HepG2 (cell line): ENCODE results near the gene VAV2. TPM values are rescaled to one million over a fixed set of nuclear protein-coding genes. Genes with fewer than 3 reads are reported as not detected.

ENCODE experiments used
- BHLHE40 ChIP-seq: IDR thresholded peaks from 2 replicates; pipeline ENCODE4 v1.6.1; 2011; ENCODE audit warnings: low read length, improper control_type of control experiment
- BRCA1 ChIP-seq: sonication (generic); formaldehyde crosslinking; IDR thresholded peaks from 2 replicates; pipeline ENCODE4 v1.4.0; 2020; ENCODE audit warnings: missing genetic modification reagents
- GATA4 ChIP-seq: sonication (generic); IDR thresholded peaks from 2 replicates; pipeline ENCODE4 v1.6.1; 2016; ENCODE audit warnings: antibody characterized with exemption, low read depth, borderline replicate concordance
- KAT8 ChIP-seq: IDR thresholded peaks from 2 replicates; pipeline ENCODE4 v1.6.1; 2016; ENCODE audit warnings: missing genetic modification reagents, missing compliant biosample characterization
- NCOA2 ChIP-seq: sonication (generic); formaldehyde crosslinking; IDR thresholded peaks from 2 replicates; pipeline ENCODE4 v1.8.0; 2022; ENCODE audit warnings: inconsistent platforms
- REPIN1 ChIP-seq: sonication (generic); formaldehyde crosslinking; IDR thresholded peaks from 2 replicates; pipeline ENCODE4 v1.8.0; 2022; ENCODE audit warnings: missing genetic modification reagents, low read depth, mild to moderate bottlenecking, borderline replicate concordance
- RERE ChIP-seq: IDR thresholded peaks from 2 replicates; pipeline ENCODE4 v1.6.1; 2016; ENCODE audit warnings: low read depth, missing genetic modification reagents, missing compliant biosample characterization
- ZBTB34 ChIP-seq: sonication (generic); formaldehyde crosslinking; IDR thresholded peaks from 2 replicates; pipeline ENCODE4 v1.8.0; 2022; ENCODE audit warnings: mild to moderate bottlenecking, missing genetic modification reagents
- ZNF205 ChIP-seq: IDR thresholded peaks from 2 replicates; pipeline ENCODE4 v1.6.1; 2018; ENCODE audit warnings: missing biosample characterization, missing genetic modification reagents
- ZNF441 ChIP-seq: sonication (generic); formaldehyde crosslinking; IDR thresholded peaks from 2 replicates; pipeline ENCODE4 v1.7.0; 2021; ENCODE audit warnings: missing genetic modification reagents, borderline replicate concordance
- polyA plus RNA-seq, 8 experiments: library from polyadenylated mRNA; depleted of rRNA in 3 of 8; stranded (reverse) in 7 of 8; unstranded in 1 of 8; fragments of >200 nt; fragmentation: Illumina TruSeq in 4 of 8; extraction: Trizol in 4 of 8; gene quantifications; 2 replicates each; pipeline versions ENCODE4 v1.2.1 to v1.2.3, GENCODE V29; 2011 to 2016; ENCODE audit warnings: low read depth in 4 of 8, missing spikeins in 1 of 8, mixed read lengths in 1 of 8; ENCODE audit not compliant: insufficient read depth in 1 of 8
- total RNA-seq, 5 experiments: library from RNA; depleted of rRNA; stranded (reverse); fragments of >200 nt; fragmentation: Illumina TruSeq; extraction: Trizol; gene quantifications; 2 replicates each; pipeline ENCODE4 v1.2.3, GENCODE V29; 2016; ENCODE audit warnings: low read depth in 1 of 5
- TF ChIP-seq, protein P1 (sequence below): sonication (generic); formaldehyde crosslinking; IDR thresholded peaks from 2 replicates; pipeline ENCODE4 v1.5.1; 2020; ENCODE audit warnings: mild to moderate bottlenecking, missing genetic modification reagents, borderline replicate concordance
- TF ChIP-seq, protein P2 (sequence below): sonication (generic); formaldehyde crosslinking; IDR thresholded peaks from 2 replicates; pipeline ENCODE4 v1.4.0; 2020; ENCODE audit warnings: low read depth, missing genetic modification reagents

The VAV2 gene
- total and polyA plus RNA-seq, 2 of the 13 experiments (the other 11 are each of a cell fraction or from before 2014, with no cell fraction given), result 22.5 to 22.9 TPM

DNA sequence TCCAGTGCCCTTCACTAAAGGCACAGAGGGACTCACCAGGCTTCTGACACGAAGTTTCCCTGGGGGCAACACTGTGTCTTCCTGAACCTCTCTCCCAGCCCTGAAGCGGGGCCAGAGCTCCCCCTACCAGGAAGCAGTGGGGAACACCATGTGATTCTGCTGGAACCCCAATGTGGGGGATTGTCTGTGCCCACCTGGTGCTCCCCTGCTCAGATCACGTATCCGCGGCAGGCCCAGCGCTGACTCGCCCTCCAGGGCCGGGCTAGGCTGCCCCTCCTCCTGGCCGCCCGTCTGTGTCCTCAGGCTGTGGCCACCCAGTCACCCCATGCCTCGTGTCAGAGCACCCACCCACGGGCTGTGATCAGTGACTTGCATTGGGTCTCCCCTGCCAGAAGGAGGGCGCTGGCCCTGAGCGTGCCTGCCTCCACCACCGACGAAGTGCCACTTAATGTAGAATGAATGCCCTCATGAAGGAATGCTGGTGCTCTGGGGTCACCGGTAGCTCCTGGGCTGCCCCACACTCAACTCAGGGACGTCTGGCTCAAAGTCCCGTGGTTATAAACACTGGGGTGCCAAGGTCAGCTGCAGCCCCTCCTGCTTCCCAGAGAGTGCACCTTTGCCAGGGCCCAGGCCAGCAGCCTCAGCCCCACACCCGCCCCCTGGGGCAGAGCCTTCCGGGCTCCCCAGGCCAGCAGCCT is 276.1 kb downstream of the VAV2 start (continued):
- TF ChIP-seq, protein P1, sequence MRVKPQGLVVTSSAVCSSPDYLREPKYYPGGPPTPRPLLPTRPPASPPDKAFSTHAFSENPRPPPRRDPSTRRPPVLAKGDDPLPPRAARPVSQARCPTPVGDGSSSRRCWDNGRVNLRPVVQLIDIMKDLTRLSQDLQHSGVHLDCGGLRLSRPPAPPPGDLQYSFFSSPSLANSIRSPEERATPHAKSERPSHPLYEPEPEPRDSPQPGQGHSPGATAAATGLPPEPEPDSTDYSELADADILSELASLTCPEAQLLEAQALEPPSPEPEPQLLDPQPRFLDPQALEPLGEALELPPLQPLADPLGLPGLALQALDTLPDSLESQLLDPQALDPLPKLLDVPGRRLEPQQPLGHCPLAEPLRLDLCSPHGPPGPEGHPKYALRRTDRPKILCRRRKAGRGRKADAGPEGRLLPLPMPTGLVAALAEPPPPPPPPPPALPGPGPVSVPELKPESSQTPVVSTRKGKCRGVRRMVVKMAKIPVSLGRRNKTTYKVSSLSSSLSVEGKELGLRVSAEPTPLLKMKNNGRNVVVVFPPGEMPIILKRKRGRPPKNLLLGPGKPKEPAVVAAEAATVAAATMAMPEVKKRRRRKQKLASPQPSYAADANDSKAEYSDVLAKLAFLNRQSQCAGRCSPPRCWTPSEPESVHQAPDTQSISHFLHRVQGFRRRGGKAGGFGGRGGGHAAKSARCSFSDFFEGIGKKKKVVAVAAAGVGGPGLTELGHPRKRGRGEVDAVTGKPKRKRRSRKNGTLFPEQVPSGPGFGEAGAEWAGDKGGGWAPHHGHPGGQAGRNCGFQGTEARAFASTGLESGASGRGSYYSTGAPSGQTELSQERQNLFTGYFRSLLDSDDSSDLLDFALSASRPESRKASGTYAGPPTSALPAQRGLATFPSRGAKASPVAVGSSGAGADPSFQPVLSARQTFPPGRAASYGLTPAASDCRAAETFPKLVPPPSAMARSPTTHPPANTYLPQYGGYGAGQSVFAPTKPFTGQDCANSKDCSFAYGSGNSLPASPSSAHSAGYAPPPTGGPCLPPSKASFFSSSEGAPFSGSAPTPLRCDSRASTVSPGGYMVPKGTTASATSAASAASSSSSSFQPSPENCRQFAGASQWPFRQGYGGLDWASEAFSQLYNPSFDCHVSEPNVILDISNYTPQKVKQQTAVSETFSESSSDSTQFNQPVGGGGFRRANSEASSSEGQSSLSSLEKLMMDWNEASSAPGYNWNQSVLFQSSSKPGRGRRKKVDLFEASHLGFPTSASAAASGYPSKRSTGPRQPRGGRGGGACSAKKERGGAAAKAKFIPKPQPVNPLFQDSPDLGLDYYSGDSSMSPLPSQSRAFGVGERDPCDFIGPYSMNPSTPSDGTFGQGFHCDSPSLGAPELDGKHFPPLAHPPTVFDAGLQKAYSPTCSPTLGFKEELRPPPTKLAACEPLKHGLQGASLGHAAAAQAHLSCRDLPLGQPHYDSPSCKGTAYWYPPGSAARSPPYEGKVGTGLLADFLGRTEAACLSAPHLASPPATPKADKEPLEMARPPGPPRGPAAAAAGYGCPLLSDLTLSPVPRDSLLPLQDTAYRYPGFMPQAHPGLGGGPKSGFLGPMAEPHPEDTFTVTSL (CRISPR knock-in tag), result no peak
- TF ChIP-seq ZBTB34 (0 out of 2 replicates have a peak, but pooled peaks have one; percentile 57), RERE (no peak), GATA4 (no peak), REPIN1 (peak; percentile 49; the same call in 1 of the 2 replicates), ZNF205 (CRISPR knock-in tag) (peak; percentile 14; the same call in 1 of the 2 replicates), KAT8 (CRISPR knock-in tag) (peak; percentile 32; the same call in 1 of the 2 replicates), ZNF441 (CRISPR knock-in tag) (0 out of 2 replicates have a peak, but pooled peaks have one; percentile 26), BHLHE40 (0 out of 2 replicates have a peak, but pooled peaks have one; percentile 11), NCOA2 (peak; percentile 66), BRCA1 (CRISPR knock-in tag) (no peak)
- TF ChIP-seq, protein P2, sequence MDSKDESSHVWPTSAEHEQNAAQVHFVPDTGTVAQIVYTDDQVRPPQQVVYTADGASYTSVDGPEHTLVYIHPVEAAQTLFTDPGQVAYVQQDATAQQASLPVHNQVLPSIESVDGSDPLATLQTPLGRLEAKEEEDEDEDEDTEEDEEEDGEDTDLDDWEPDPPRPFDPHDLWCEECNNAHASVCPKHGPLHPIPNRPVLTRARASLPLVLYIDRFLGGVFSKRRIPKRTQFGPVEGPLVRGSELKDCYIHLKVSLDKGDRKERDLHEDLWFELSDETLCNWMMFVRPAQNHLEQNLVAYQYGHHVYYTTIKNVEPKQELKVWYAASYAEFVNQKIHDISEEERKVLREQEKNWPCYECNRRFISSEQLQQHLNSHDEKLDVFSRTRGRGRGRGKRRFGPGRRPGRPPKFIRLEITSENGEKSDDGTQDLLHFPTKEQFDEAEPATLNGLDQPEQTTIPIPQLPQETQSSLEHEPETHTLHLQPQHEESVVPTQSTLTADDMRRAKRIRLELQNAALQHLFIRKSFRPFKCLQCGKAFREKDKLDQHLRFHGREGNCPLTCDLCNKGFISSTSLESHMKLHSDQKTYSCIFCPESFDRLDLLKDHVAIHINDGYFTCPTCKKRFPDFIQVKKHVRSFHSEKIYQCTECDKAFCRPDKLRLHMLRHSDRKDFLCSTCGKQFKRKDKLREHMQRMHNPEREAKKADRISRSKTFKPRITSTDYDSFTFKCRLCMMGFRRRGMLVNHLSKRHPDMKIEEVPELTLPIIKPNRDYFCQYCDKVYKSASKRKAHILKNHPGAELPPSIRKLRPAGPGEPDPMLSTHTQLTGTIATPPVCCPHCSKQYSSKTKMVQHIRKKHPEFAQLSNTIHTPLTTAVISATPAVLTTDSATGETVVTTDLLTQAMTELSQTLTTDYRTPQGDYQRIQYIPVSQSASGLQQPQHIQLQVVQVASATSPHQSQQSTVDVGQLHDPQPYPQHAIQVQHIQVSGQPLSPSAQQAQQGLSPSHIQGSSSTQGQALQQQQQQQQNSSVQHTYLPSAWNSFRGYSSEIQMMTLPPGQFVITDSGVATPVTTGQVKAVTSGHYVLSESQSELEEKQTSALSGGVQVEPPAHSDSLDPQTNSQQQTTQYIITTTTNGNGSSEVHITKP (CRISPR knock-in tag), result no peak
